ENCODE data around the gene CDA.

The CDA gene

GRCh38 chr1:20633190-20634064, 44.5 kb downstream of the CDA start, which contains the start of gene PINK1:
PINK1 (plus strand) TSS chr1:20633458; CDS start chr1:20633549, 91 bp downstream.
- Histone ChIP-seq H3K79me2 (ENCODE audit: control insufficient read depth, insufficient read depth, low read length, unreplicated experiment) (peaks cover 3% of the 10 kb centered on the region), H2AFZ (ENCODE audit: low read length, unreplicated experiment) (peak within 1 kb of the TSS; percentile 89), H3K36me3 (ENCODE audit: insufficient read depth, low read length) (no peaks in the 10 kb centered on the region), H3K27me3 (ENCODE audit: insufficient read depth, low read length) (no peaks in the 10 kb centered on the region), H3K4me1 (ENCODE audit: control insufficient read depth, insufficient read depth, low read length, unreplicated experiment) (peaks cover 9% of the 10 kb centered on the region), H3K4me3 (ENCODE audit: low read depth, low read length) (peak within 1 kb of the TSS; percentile 89), H3K27ac (ENCODE audit: low read depth, low read length) (peak within 1 kb of the TSS; percentile 12; the same call in 1 of the 2 replicates)

- 0 out of 2 replicates have a peak, but pooled peaks cover 3% of the 10 kb centered on the region for H3K36me3 ChIP-seq (ENCODE audit: insufficient read depth, low read length)
- H3K27ac ChIP-seq (ENCODE audit: low read depth, low read length) = no peak overlapping the region
- no peaks in the 10 kb centered on the region for H3K27me3 ChIP-seq (ENCODE audit: insufficient read depth, low read length)
- H3K4me1 ChIP-seq (ENCODE audit: control insufficient read depth, insufficient read depth, low read length, unreplicated experiment) = peaks cover 9% of the 10 kb centered on the region
- H3K79me2 ChIP-seq (ENCODE audit: control insufficient read depth, insufficient read depth, low read length, unreplicated experiment) = peaks cover 3% of the 10 kb centered on the region
- H2AFZ ChIP-seq (ENCODE audit: low read length, unreplicated experiment) = peak overlapping the region; percentile 64
- H3K4me3 ChIP-seq (ENCODE audit: low read depth, low read length) = peak overlapping the region; percentile 89
Observed at GRCh38 chr1:20634065-20634593, 45.2 kb downstream of the CDA start.

- 0 out of 2 replicates have a peak, but pooled peaks cover 3% of the 10 kb centered on the region for H3K36me3 ChIP-seq (ENCODE audit: insufficient read depth, low read length)
- H2AFZ ChIP-seq (ENCODE audit: low read length, unreplicated experiment) = peak overlapping the region; percentile 64
- peak overlapping the region; percentile 89 for H3K4me3 ChIP-seq (ENCODE audit: low read depth, low read length)
- H3K79me2 ChIP-seq (ENCODE audit: control insufficient read depth, insufficient read depth, low read length, unreplicated experiment) = peaks cover 3% of the 10 kb centered on the region
- peaks cover 9% of the 10 kb centered on the region for H3K4me1 ChIP-seq (ENCODE audit: control insufficient read depth, insufficient read depth, low read length, unreplicated experiment)
- H3K27ac ChIP-seq (ENCODE audit: low read depth, low read length) = no peak overlapping the region
- no peaks in the 10 kb centered on the region for H3K27me3 ChIP-seq (ENCODE audit: insufficient read depth, low read length)
Observed at GRCh38 chr1:20634594-20635084, 45.7 kb downstream of the CDA start.

GRCh38 chr1:20636785-20637347, 48.0 kb downstream of the CDA start:
- no peak overlapping the region for H2AFZ ChIP-seq (ENCODE audit: low read length, unreplicated experiment)
- H3K4me1 ChIP-seq (ENCODE audit: control insufficient read depth, insufficient read depth, low read length, unreplicated experiment) = peaks cover 9% of the 10 kb centered on the region
- no peak overlapping the region for H3K4me3 ChIP-seq (ENCODE audit: low read depth, low read length)
- H3K27ac ChIP-seq (ENCODE audit: low read depth, low read length) = no peak overlapping the region
- peaks cover 3% of the 10 kb centered on the region for H3K79me2 ChIP-seq (ENCODE audit: control insufficient read depth, insufficient read depth, low read length, unreplicated experiment)
- no peaks in the 10 kb centered on the region for H3K27me3 ChIP-seq (ENCODE audit: insufficient read depth, low read length)
- peaks cover 6% of the 10 kb centered on the region; the same call in 1 of the 2 replicates for H3K36me3 ChIP-seq (ENCODE audit: insufficient read depth, low read length)

GRCh38 chr1:20640183-20640597, 51.3 kb downstream of the CDA start:
- H3K4me1 ChIP-seq (ENCODE audit: control insufficient read depth, insufficient read depth, low read length, unreplicated experiment) = no peaks in the 10 kb centered on the region
- H3K4me3 ChIP-seq (ENCODE audit: low read depth, low read length) = no peak overlapping the region
- no peaks in the 10 kb centered on the region for H3K27me3 ChIP-seq (ENCODE audit: insufficient read depth, low read length)
- no peaks in the 10 kb centered on the region for H3K79me2 ChIP-seq (ENCODE audit: control insufficient read depth, insufficient read depth, low read length, unreplicated experiment)
- H3K27ac ChIP-seq (ENCODE audit: low read depth, low read length) = no peak overlapping the region
- H3K36me3 ChIP-seq (ENCODE audit: insufficient read depth, low read length) = peaks cover 6% of the 10 kb centered on the region; the same call in 1 of the 2 replicates
- no peak overlapping the region for H2AFZ ChIP-seq (ENCODE audit: low read length, unreplicated experiment)

- Histone ChIP-seq H3K27ac (ENCODE audit: low read depth, low read length) (no peak overlapping the region), H3K4me3 (ENCODE audit: low read depth, low read length) (no peak overlapping the region), H3K4me1 (ENCODE audit: control insufficient read depth, insufficient read depth, low read length, unreplicated experiment) (no peaks in the 10 kb centered on the region), H3K36me3 (ENCODE audit: insufficient read depth, low read length) (peaks cover 6% of the 10 kb centered on the region; the same call in 1 of the 2 replicates), H2AFZ (ENCODE audit: low read length, unreplicated experiment) (no peak overlapping the region), H3K79me2 (ENCODE audit: control insufficient read depth, insufficient read depth, low read length, unreplicated experiment) (no peaks in the 10 kb centered on the region), H3K27me3 (ENCODE audit: insufficient read depth, low read length) (no peaks in the 10 kb centered on the region)
Observed at GRCh38 chr1:20641975-20642374, 53.1 kb downstream of the CDA start.

- peaks cover 6% of the 10 kb centered on the region; the same call in 1 of the 2 replicates for H3K36me3 ChIP-seq (ENCODE audit: insufficient read depth, low read length)
- H3K4me3 ChIP-seq (ENCODE audit: low read depth, low read length) = no peak overlapping the region
- H3K27me3 ChIP-seq (ENCODE audit: insufficient read depth, low read length) = no peaks in the 10 kb centered on the region
- H3K4me1 ChIP-seq (ENCODE audit: control insufficient read depth, insufficient read depth, low read length, unreplicated experiment) = no peaks in the 10 kb centered on the region
- H3K27ac ChIP-seq (ENCODE audit: low read depth, low read length) = no peak overlapping the region
- H3K79me2 ChIP-seq (ENCODE audit: control insufficient read depth, insufficient read depth, low read length, unreplicated experiment) = no peaks in the 10 kb centered on the region
- H2AFZ ChIP-seq (ENCODE audit: low read length, unreplicated experiment) = no peak overlapping the region
Observed at GRCh38 chr1:20643080-20643479, 54.2 kb downstream of the CDA start.

- Histone ChIP-seq H3K79me2 (ENCODE audit: control insufficient read depth, insufficient read depth, low read length, unreplicated experiment) (no peaks in the 10 kb centered on the region), H3K27ac (ENCODE audit: low read depth, low read length) (no peak overlapping the region), H2AFZ (ENCODE audit: low read length, unreplicated experiment) (no peak overlapping the region), H3K4me1 (ENCODE audit: control insufficient read depth, insufficient read depth, low read length, unreplicated experiment) (no peaks in the 10 kb centered on the region), H3K4me3 (ENCODE audit: low read depth, low read length) (no peak overlapping the region), H3K36me3 (ENCODE audit: insufficient read depth, low read length) (peaks cover 7% of the 10 kb centered on the region; the same call in 1 of the 2 replicates), H3K27me3 (ENCODE audit: insufficient read depth, low read length) (no peaks in the 10 kb centered on the region)
Observed at GRCh38 chr1:20644416-20644815, 55.5 kb downstream of the CDA start.

- no peaks in the 10 kb centered on the region for H3K79me2 ChIP-seq (ENCODE audit: control insufficient read depth, insufficient read depth, low read length, unreplicated experiment)
- no peak overlapping the region for H2AFZ ChIP-seq (ENCODE audit: low read length, unreplicated experiment)
- no peak overlapping the region for H3K4me3 ChIP-seq (ENCODE audit: low read depth, low read length)
- no peaks in the 10 kb centered on the region for H3K4me1 ChIP-seq (ENCODE audit: control insufficient read depth, insufficient read depth, low read length, unreplicated experiment)
- H3K27ac ChIP-seq (ENCODE audit: low read depth, low read length) = no peak overlapping the region
- peaks cover 12% of the 10 kb centered on the region; the same call in 1 of the 2 replicates for H3K36me3 ChIP-seq (ENCODE audit: insufficient read depth, low read length)
- H3K27me3 ChIP-seq (ENCODE audit: insufficient read depth, low read length) = no peaks in the 10 kb centered on the region
Observed at GRCh38 chr1:20645414-20645813, 56.5 kb downstream of the CDA start.

GRCh38 chr1:20648438-20648837, 59.5 kb downstream of the CDA start:
- H3K27me3 ChIP-seq (ENCODE audit: insufficient read depth, low read length) = no peaks in the 10 kb centered on the region
- no peak overlapping the region for H3K4me3 ChIP-seq (ENCODE audit: low read depth, low read length)
- no peaks in the 10 kb centered on the region for H3K4me1 ChIP-seq (ENCODE audit: control insufficient read depth, insufficient read depth, low read length, unreplicated experiment)
- H2AFZ ChIP-seq (ENCODE audit: low read length, unreplicated experiment) = no peak overlapping the region
- H3K36me3 ChIP-seq (ENCODE audit: insufficient read depth, low read length) = peaks cover 22% of the 10 kb centered on the region; the same call in 1 of the 2 replicates
- no peaks in the 10 kb centered on the region for H3K79me2 ChIP-seq (ENCODE audit: control insufficient read depth, insufficient read depth, low read length, unreplicated experiment)
- no peak overlapping the region for H3K27ac ChIP-seq (ENCODE audit: low read depth, low read length)
